ENCODE measurements around the gene INPP5K. TPM values are rescaled to one million over a fixed set of nuclear protein-coding genes. Genes with fewer than 3 reads are reported as not detected.

INPP5K gene
- total RNA-seq, 1 experiment from 2014 or later: 29.4 TPM

DNA sequence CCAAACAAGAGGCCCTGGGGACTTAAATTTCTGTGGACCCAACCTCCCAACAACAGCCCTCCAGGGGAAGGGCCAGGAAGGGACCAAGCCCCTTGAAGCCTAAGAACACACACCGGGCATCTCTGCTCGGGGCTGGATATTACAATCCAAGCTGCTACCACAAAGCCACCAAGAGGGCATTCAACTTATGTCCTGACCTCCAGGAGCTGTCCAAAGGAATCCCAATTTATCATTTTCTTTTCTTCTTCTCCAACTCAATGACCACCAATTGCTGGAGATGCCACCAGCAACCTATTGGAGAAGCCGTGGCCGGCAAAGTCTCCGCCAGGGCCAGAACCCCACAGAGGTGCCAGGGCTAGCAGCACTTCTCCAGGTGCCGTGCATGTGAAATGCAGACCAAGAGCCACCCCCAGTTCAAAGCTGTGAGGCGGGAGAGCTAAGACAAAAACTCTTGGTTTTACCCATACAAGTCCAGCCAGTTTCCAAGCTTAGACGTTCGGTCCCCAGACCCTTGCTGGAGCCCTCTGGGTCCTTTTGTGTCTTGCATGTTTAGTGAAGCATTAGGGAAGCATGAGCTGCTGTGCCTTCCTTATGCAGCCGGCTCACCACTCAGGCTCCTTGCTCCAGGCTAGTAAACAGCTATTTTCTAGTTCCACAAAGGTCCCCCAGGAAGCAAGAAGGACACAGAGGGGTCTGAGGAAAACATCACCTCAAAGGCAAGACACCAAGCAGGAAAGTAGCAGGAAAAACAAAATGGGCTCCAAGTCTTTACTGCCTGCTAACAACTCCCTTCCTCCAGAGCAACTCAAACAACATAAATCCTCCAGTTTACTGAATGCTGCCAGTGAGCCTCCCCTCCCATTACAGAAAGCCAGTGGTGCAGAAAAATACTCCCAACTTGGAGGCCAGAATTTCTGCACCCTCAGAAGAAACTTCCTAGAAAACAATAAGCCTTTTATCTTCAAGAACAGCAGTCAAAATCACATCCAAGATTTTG, 42.9 kb upstream of the INPP5K start:
- H2BK5ac ChIP-seq (ENCODE audit: insufficient read length, low read length): no peak overlapping the region
- Mint-ChIP-seq H3K9me3 (peaks cover 0 to 4% of the 10 kb centered on the region in 2 experiments; a peak in 1 of 5 replicates), H3K36me3 (ENCODE audit: insufficient read depth in 1 of 3, low read depth in 3 of 3) (peaks cover 0 to 20% (median 8%) of the 10 kb centered on the region in 3 experiments; a peak in 3 of 7 replicates), H3K4me1 (peaks cover 29 to 38% of the 10 kb centered on the region in 2 experiments), H3K27me3 (ENCODE audit: low read depth) (peaks cover 16% of the 10 kb centered on the region), H3K27ac (peak overlapping the region in 2 of 3 experiments; percentile 44 to 49; a peak in 4 of 7 replicates), H3K4me3 (peak overlapping the region; percentile 7 to 19; a peak in 2 of 5 replicates)
- no peak overlapping the region for H3T11ph ChIP-seq (ENCODE audit: low read length)
- no peak overlapping the region for H2BK15ac ChIP-seq (ENCODE audit: low read depth, low read length)
- no peak overlapping the region for H3K4ac ChIP-seq (ENCODE audit: low read depth, low read length)
- no peak overlapping the region for H3K23ac ChIP-seq (ENCODE audit: insufficient read length, low read depth, low read length)
- H3K4me2 ChIP-seq (ENCODE audit: insufficient read depth, insufficient read length, low read length): no peak overlapping the region
- peaks cover 19% of the 10 kb centered on the region for H3K79me1 ChIP-seq (ENCODE audit: insufficient read depth, low read depth, low read length, poor library complexity, severe bottlenecking)
- H3K9ac ChIP-seq (ENCODE audit: extremely low read depth, insufficient read length, low read length): no peak overlapping the region
- DNase-seq: no peak
- H2BK12ac ChIP-seq (ENCODE audit: insufficient read length, low read depth, low read length): no peak overlapping the region
- no peak overlapping the region for H3K56ac ChIP-seq (ENCODE audit: insufficient read length, low read depth, low read length)
- 0 out of 2 replicates have a peak, but pooled peaks cover 7% of the 10 kb centered on the region for H3K4me1 ChIP-seq (ENCODE audit: insufficient read depth, low read length)
- H2BK20ac ChIP-seq (ENCODE audit: low read depth, low read length, poor library complexity, severe bottlenecking): no peak overlapping the region
- H4K8ac ChIP-seq (replicated peaks; ENCODE audit: insufficient read length, low read depth, low read length): no peak overlapping the region
- H3K27me3 ChIP-seq (ENCODE audit: insufficient read depth, low read length): no peaks in the 10 kb centered on the region
- H3K9me3 ChIP-seq (ENCODE audit: control insufficient read depth, low read depth, low read length): no peaks in the 10 kb centered on the region
- TF ChIP-seq, protein P1, sequence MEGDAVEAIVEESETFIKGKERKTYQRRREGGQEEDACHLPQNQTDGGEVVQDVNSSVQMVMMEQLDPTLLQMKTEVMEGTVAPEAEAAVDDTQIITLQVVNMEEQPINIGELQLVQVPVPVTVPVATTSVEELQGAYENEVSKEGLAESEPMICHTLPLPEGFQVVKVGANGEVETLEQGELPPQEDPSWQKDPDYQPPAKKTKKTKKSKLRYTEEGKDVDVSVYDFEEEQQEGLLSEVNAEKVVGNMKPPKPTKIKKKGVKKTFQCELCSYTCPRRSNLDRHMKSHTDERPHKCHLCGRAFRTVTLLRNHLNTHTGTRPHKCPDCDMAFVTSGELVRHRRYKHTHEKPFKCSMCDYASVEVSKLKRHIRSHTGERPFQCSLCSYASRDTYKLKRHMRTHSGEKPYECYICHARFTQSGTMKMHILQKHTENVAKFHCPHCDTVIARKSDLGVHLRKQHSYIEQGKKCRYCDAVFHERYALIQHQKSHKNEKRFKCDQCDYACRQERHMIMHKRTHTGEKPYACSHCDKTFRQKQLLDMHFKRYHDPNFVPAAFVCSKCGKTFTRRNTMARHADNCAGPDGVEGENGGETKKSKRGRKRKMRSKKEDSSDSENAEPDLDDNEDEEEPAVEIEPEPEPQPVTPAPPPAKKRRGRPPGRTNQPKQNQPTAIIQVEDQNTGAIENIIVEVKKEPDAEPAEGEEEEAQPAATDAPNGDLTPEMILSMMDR (conservative IDR thresholded peaks at IDR 0.05): no peak
- H4K20me1 ChIP-seq (ENCODE audit: control insufficient read depth, insufficient read depth, insufficient read length): no peaks in the 10 kb centered on the region
- H3K23me2 ChIP-seq (ENCODE audit: insufficient read length, low read depth, low read length, poor library complexity, severe bottlenecking): peaks cover 8% of the 10 kb centered on the region
- H3K79me2 ChIP-seq (ENCODE audit: insufficient read depth, low read length): peaks cover 17% of the 10 kb centered on the region; the same call in 1 of the 2 replicates
- H4K91ac ChIP-seq (ENCODE audit: insufficient read length, low read depth, low read length): no peak overlapping the region
- H2BK120ac ChIP-seq (ENCODE audit: low read depth, low read length, poor library complexity, severe bottlenecking): no peak overlapping the region
- H3K14ac ChIP-seq (ENCODE audit: insufficient read depth, low read length): no peak overlapping the region
- no peak overlapping the region for H3K18ac ChIP-seq (ENCODE audit: insufficient read length, low read depth, low read length)
- no CpG with 5 or more reads among the region's 10 CpGs for WGBS (ENCODE audit: extremely low coverage, insufficient read length, low lambda C conversion rate)
- no peak overlapping the region for H2AK5ac ChIP-seq (ENCODE audit: insufficient read length, low read length)
- no peak overlapping the region for H2AFZ ChIP-seq (ENCODE audit: low read length)
- no peak overlapping the region for H4K5ac ChIP-seq (ENCODE audit: insufficient read length, low read depth, low read length)
- no peak overlapping the region for H3K27ac ChIP-seq (ENCODE audit: insufficient read length, low read depth, low read length)

Data from H9 (cell line).